Measurements from ENCODE around the gene CCDC85B.

The CCDC85B gene

DNA sequence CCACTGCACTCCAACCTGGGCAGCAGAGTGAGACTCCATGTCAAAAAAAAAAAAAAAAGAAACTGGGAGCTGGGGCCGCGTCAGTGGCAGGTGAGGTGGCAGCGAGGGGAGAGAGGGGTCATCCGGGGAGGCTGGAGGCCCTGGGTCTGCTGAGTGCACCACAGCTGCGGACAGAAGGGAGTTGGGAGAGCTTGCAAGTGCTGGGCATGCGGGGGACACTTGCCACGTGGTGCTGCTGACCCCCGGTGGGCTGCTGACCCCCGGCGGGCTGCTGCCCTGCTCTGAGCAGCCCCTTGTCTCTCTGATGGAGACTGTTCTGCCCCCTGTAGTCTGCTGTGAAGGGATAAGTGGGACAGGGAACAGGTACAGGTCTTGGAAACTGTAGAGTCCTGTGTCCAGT, 31.4 kb downstream of the CCDC85B start:
- no peak overlapping the region for H3K27ac ChIP-seq (ENCODE audit: low read depth, low read length)

DNA sequence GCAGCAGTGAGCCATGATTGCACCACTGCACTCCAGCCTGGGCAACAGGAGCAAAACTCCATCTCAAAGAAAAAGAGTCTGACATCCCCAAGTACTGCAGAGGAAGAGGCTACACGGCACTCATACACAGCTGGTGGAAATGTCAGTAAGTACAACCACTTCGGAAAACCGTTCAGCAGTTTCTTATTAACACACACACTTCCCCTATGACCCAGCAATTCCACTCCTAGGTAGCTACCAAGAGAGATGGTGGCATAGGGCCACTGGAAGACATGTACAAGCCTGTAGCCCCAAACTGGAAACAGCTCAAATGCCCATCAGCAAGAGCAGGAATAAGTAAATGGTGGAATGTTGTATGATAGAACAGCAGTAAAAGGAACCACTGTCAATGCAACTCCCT, 32.1 kb downstream of the CCDC85B start:
- Histone ChIP-seq H3K79me1 (ENCODE audit: low read length) (peaks cover 8% of the 10 kb centered on the region), H2BK12ac (ENCODE audit: low read length) (no peak overlapping the region), H3K27ac (ENCODE audit: low read depth, low read length) (no peak overlapping the region), H4K91ac (ENCODE audit: low read depth, low read length) (no peak overlapping the region), H2AFZ (ENCODE audit: insufficient read depth, low read length, poor library complexity) (no peak overlapping the region), H3K4me3 (ENCODE audit: low read depth, low read length) (no peak overlapping the region), H3K4me1 (ENCODE audit: control insufficient read depth in 1 of 2, insufficient read depth in 2 of 2, low read length in 2 of 2) (peaks cover 13 to 16% of the 10 kb centered on the region in 2 experiments), H4K8ac (ENCODE audit: low read depth, low read length) (no peak overlapping the region), H2BK5ac (ENCODE audit: low read depth, low read length, poor library complexity) (no peak overlapping the region), H3K9me3 (ENCODE audit: insufficient read depth, low read depth, low read length) (peaks cover 2% of the 10 kb centered on the region), H3K9ac (ENCODE audit: low read length) (no peak overlapping the region), H3K14ac (ENCODE audit: low read length) (no peak overlapping the region), H3K79me2 (ENCODE audit: control insufficient read depth, insufficient read depth, low read length, poor library complexity) (peaks cover 10% of the 10 kb centered on the region), H4K12ac (ENCODE audit: low read depth, low read length) (no peak overlapping the region), H3K4me2 (ENCODE audit: low read length) (no peak overlapping the region), H3K23ac (ENCODE audit: low read length) (no peak overlapping the region), H2AK5ac (ENCODE audit: low read length) (no peak overlapping the region), H3K18ac (ENCODE audit: low read length) (no peak overlapping the region), H3K27me3 (ENCODE audit: insufficient read depth, low read length) (no peaks in the 10 kb centered on the region), H2BK120ac (ENCODE audit: insufficient read depth, low read length, poor library complexity) (no peak overlapping the region), H3K4ac (ENCODE audit: low read depth, low read length) (no peak overlapping the region), H3K36me3 (ENCODE audit: control insufficient read depth in 1 of 2, insufficient read depth in 2 of 2, low read length in 2 of 2) (peaks cover 21 to 24% of the 10 kb centered on the region in 2 experiments)
- no peak for DNase-seq
- WGBS (ENCODE audit: extremely low coverage, insufficient coverage, insufficient read length), result no CpG with 5 or more reads among the region's 3 CpGs

More for the DNA sequence above, 31.4 kb downstream of the CCDC85B start:
- H3K23ac ChIP-seq (ENCODE audit: low read length), result no peak overlapping the region
- H4K91ac ChIP-seq (ENCODE audit: low read depth, low read length), result no peak overlapping the region
- H4K12ac ChIP-seq (ENCODE audit: low read depth, low read length), result no peak overlapping the region
- no peak overlapping the region for H3K18ac ChIP-seq (ENCODE audit: low read length)
- no peak overlapping the region for H2BK120ac ChIP-seq (ENCODE audit: insufficient read depth, low read length, poor library complexity)
- peaks cover 10% of the 10 kb centered on the region for H3K79me2 ChIP-seq (ENCODE audit: control insufficient read depth, insufficient read depth, low read length, poor library complexity)
- no peak overlapping the region for H2AFZ ChIP-seq (ENCODE audit: insufficient read depth, low read length, poor library complexity)
- H3K9ac ChIP-seq (ENCODE audit: low read length), result no peak overlapping the region
- H3K14ac ChIP-seq (ENCODE audit: low read length), result no peak overlapping the region
- DNase-seq, result no peak
- H2BK5ac ChIP-seq (ENCODE audit: low read depth, low read length, poor library complexity), result no peak overlapping the region
- H3K9me3 ChIP-seq (ENCODE audit: insufficient read depth, low read depth, low read length), result peaks cover 2% of the 10 kb centered on the region
- no peak overlapping the region for H2BK12ac ChIP-seq (ENCODE audit: low read length)
- peaks cover 8% of the 10 kb centered on the region for H3K79me1 ChIP-seq (ENCODE audit: low read length)
- WGBS (ENCODE audit: extremely low coverage, insufficient coverage, insufficient read length), result no CpG with 5 or more reads among the region's 10 CpGs
- no peak overlapping the region for H3K4me3 ChIP-seq (ENCODE audit: low read depth, low read length)
- no peak overlapping the region for H4K8ac ChIP-seq (ENCODE audit: low read depth, low read length)
- no peak overlapping the region for H3K4ac ChIP-seq (ENCODE audit: low read depth, low read length)
- no peaks in the 10 kb centered on the region for H3K27me3 ChIP-seq (ENCODE audit: insufficient read depth, low read length)
- H2AK5ac ChIP-seq (ENCODE audit: low read length), result no peak overlapping the region
- peaks cover 26 to 29% of the 10 kb centered on the region in 2 experiments for H3K36me3 ChIP-seq (ENCODE audit: control insufficient read depth in 1 of 2, insufficient read depth in 2 of 2, low read length in 2 of 2)
- no peak overlapping the region for H3K4me2 ChIP-seq (ENCODE audit: low read length)
- peaks cover 20 to 21% of the 10 kb centered on the region in 2 experiments for H3K4me1 ChIP-seq (ENCODE audit: control insufficient read depth in 1 of 2, insufficient read depth in 2 of 2, low read length in 2 of 2)

DNA sequence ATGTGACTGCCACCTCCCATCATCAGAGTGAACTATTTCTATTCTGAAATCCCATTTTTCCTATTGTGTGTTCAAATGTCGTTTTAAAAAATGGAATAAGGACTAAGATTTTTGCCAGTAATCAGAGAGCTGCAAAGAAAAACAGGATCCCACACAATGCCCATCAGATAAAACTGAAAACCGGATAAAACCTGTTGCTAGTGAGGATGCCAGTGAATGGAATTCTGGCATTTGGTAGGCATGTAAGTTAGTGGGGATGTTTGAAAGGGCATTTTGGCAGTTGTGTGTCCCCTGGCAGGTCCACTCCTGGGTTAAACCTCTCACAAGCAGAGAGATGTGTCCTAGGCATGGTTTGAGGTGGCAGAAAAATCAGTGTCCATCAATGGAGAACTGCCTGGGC, 34.9 kb downstream of the CCDC85B start:
- Histone ChIP-seq H4K8ac (ENCODE audit: low read depth, low read length) (no peak overlapping the region), H3K18ac (ENCODE audit: low read length) (no peak overlapping the region), H3K9me3 (ENCODE audit: insufficient read depth, low read depth, low read length) (peaks cover 4% of the 10 kb centered on the region), H3K4me1 (ENCODE audit: control insufficient read depth in 1 of 2, insufficient read depth in 2 of 2, low read length in 2 of 2) (peaks cover 2% of the 10 kb centered on the region in 2 experiments), H3K4me2 (ENCODE audit: low read length) (no peak overlapping the region), H3K9ac (ENCODE audit: low read length) (no peak overlapping the region), H3K27ac (ENCODE audit: low read depth, low read length) (no peak overlapping the region), H3K23ac (ENCODE audit: low read length) (no peak overlapping the region), H3K14ac (ENCODE audit: low read length) (no peak overlapping the region), H4K12ac (ENCODE audit: low read depth, low read length) (no peak overlapping the region), H2BK12ac (ENCODE audit: low read length) (no peak overlapping the region), H3K4me3 (ENCODE audit: low read depth, low read length) (no peak overlapping the region), H2AK5ac (ENCODE audit: low read length) (no peak overlapping the region), H3K79me2 (ENCODE audit: control insufficient read depth, insufficient read depth, low read length, poor library complexity) (no peaks in the 10 kb centered on the region), H2AFZ (ENCODE audit: insufficient read depth, low read length, poor library complexity) (no peak overlapping the region), H2BK5ac (ENCODE audit: low read depth, low read length, poor library complexity) (no peak overlapping the region), H3K4ac (ENCODE audit: low read depth, low read length) (no peak overlapping the region), H3K79me1 (ENCODE audit: low read length) (no peaks in the 10 kb centered on the region), H2BK120ac (ENCODE audit: insufficient read depth, low read length, poor library complexity) (no peak overlapping the region), H3K27me3 (ENCODE audit: insufficient read depth, low read length) (no peaks in the 10 kb centered on the region), H3K36me3 (ENCODE audit: control insufficient read depth in 1 of 2, insufficient read depth in 2 of 2, low read length in 2 of 2) (peaks cover 16 to 22% of the 10 kb centered on the region in 2 experiments), H4K91ac (ENCODE audit: low read depth, low read length) (no peak overlapping the region)
- WGBS (ENCODE audit: extremely low coverage, insufficient coverage, insufficient read length), result no CpG with 5 or more reads among the region's 2 CpGs
- no peak for DNase-seq

DNA sequence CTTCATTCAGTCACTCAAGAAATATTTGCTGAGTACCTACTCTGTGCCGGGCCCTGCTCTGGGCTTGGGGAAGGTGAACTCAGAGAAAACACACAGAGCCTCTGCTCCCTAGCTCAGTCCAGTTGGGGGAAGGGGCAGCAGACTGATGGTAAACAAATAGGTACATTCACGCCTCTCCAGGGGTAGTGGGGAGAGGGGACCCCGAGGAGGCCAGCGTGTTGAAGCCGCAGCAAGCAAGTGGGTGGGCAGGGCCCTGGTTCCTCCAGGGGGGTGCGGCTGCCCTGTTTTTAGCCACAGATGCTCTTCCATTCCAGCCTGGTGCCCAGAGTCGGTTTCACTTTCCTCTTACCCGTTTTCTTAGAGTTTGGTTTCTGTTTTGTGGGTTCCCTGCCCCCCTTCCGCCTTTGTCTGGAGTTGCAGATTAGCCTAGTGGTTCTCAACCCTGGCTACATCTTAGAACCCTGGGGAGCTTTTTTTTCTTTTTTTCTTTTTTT, 37.5 kb downstream of the CCDC85B start:
- H3K27ac ChIP-seq (ENCODE audit: low read depth, low read length), result no peak overlapping the region
- peaks cover 0 to 1% of the 10 kb centered on the region in 2 experiments for H3K36me3 ChIP-seq (ENCODE audit: control insufficient read depth in 1 of 2, insufficient read depth in 2 of 2, low read length in 2 of 2)
- WGBS (ENCODE audit: extremely low coverage, insufficient coverage, insufficient read length), result no CpG with 5 or more reads among the region's 9 CpGs
- no peak overlapping the region for H2BK120ac ChIP-seq (ENCODE audit: insufficient read depth, low read length, poor library complexity)
- no peak for DNase-seq
- H3K9ac ChIP-seq (ENCODE audit: low read length), result no peak overlapping the region
- H2AK5ac ChIP-seq (ENCODE audit: low read length), result no peak overlapping the region
- H3K79me1 ChIP-seq (ENCODE audit: low read length), result no peaks in the 10 kb centered on the region
- H4K91ac ChIP-seq (ENCODE audit: low read depth, low read length), result no peak overlapping the region
- H3K4ac ChIP-seq (ENCODE audit: low read depth, low read length), result no peak overlapping the region
- H2AFZ ChIP-seq (ENCODE audit: insufficient read depth, low read length, poor library complexity), result no peak overlapping the region
- H2BK5ac ChIP-seq (ENCODE audit: low read depth, low read length, poor library complexity), result no peak overlapping the region
- no peak overlapping the region for H4K12ac ChIP-seq (ENCODE audit: low read depth, low read length)
- H3K4me3 ChIP-seq (ENCODE audit: low read depth, low read length), result no peak overlapping the region
- H4K8ac ChIP-seq (ENCODE audit: low read depth, low read length), result no peak overlapping the region
- H3K9me3 ChIP-seq (ENCODE audit: insufficient read depth, low read depth, low read length), result peaks cover 2% of the 10 kb centered on the region
- no peaks in the 10 kb centered on the region for H3K79me2 ChIP-seq (ENCODE audit: control insufficient read depth, insufficient read depth, low read length, poor library complexity)
- H2BK12ac ChIP-seq (ENCODE audit: low read length), result no peak overlapping the region
- H3K23ac ChIP-seq (ENCODE audit: low read length), result no peak overlapping the region
- H3K18ac ChIP-seq (ENCODE audit: low read length), result no peak overlapping the region
- H3K27me3 ChIP-seq (ENCODE audit: insufficient read depth, low read length), result no peaks in the 10 kb centered on the region
- no peaks in the 10 kb centered on the region for H3K4me1 ChIP-seq (ENCODE audit: control insufficient read depth in 1 of 2, insufficient read depth in 2 of 2, low read length in 2 of 2)
- H3K4me2 ChIP-seq (ENCODE audit: low read length), result no peak overlapping the region
- no peak overlapping the region for H3K14ac ChIP-seq (ENCODE audit: low read length)

All from trophoblast cell (in vitro differentiated cells and primary cell).